Cardiac atrium fibroblast (primary cell): ENCODE measurements around the gene OR2AE1. TPM values are rescaled to one million over a fixed set of nuclear protein-coding genes. Genes with fewer than 3 reads are reported as not detected.

Source experiments
- total RNA-seq: library from RNA; depleted of rRNA; stranded (reverse); fragments of >200 nt; gene quantifications from 2 replicates; pipeline ENCODE4 v1.2.3, GENCODE V29; 2015

The OR2AE1 gene
- total RNA-seq = 0.16 TPM in 1 of 2 replicates, not detected in the other

GRCh38 chr7:99876933-99877332 is at the start of gene OR2AE1:
OR2AE1 (minus strand) TSS chr7:99877033; CDS start chr7:99877033, 0 bp downstream.

GRCh38 chr7:99918959-99919813 is 42.4 kb upstream of the OR2AE1 start, which contains the start of gene TRIM4:
TRIM4 (minus strand) TSS chr7:99919530; CDS start chr7:99919401, 129 bp downstream.

Other genes with a start within 250 kb of the OR2AE1 start
- not detected in 2 replicates for gene CYP3A5, start 197.0 kb downstream of the OR2AE1 start, total RNA-seq
- not detected in 2 replicates for gene CYP3A7, start 141.8 kb downstream of the OR2AE1 start, total RNA-seq
- gene CYP3A4, start 92.8 kb downstream of the OR2AE1 start, total RNA-seq = not detected in 2 replicates
- not detected in 2 replicates for gene CYP3A43, start 49.0 kb downstream of the OR2AE1 start, total RNA-seq
- gene TRIM4, start 42.5 kb upstream of the OR2AE1 start, total RNA-seq = 26.5 and 30.5 TPM in 2 replicates
- gene GJC3, start 52.6 kb upstream of the OR2AE1 start, total RNA-seq = not detected in 2 replicates
- gene AZGP1, start 99.0 kb upstream of the OR2AE1 start, total RNA-seq = not detected in 2 replicates
- gene ZKSCAN1, start 138.6 kb upstream of the OR2AE1 start, total RNA-seq = 17.1 and 20.3 TPM in 2 replicates
- gene ZSCAN21, start 172.7 kb upstream of the OR2AE1 start, total RNA-seq = 7.2 and 10.5 TPM in 2 replicates
- 12.5 and 17.8 TPM in 2 replicates for gene ZNF3, start 204.7 kb upstream of the OR2AE1 start, total RNA-seq
- gene COPS6, start 211.9 kb upstream of the OR2AE1 start, total RNA-seq = 45.8 and 57.2 TPM in 2 replicates
- 26.2 and 34.8 TPM in 2 replicates for gene MCM7, start 224.4 kb upstream of the OR2AE1 start, total RNA-seq
- gene AP4M1, start 224.6 kb upstream of the OR2AE1 start, total RNA-seq = 11.7 and 23.0 TPM in 2 replicates
- 51.4 and 58.5 TPM in 2 replicates for gene TAF6, start 242.3 kb upstream of the OR2AE1 start, total RNA-seq
- gene CNPY4, start 242.6 kb upstream of the OR2AE1 start, total RNA-seq = 22.0 and 22.9 TPM in 2 replicates
- 3.4 and 5.4 TPM in 2 replicates for gene MBLAC1, start 249.9 kb upstream of the OR2AE1 start, total RNA-seq